Parathyroid adenoma (tissue), 2 donors: ENCODE results near the gene LONP1.

Experiments
- H2AFZ ChIP-seq: fragments of 300-600 bp; sonication (generic); one replicate; pipeline ENCODE4 v1.7.0; 2017; ENCODE audit warnings: antibody characterized with exemption, mild to moderate bottlenecking
- H3K27ac ChIP-seq: fragments of 300-600 bp; sonication (generic); one replicate; pipeline ENCODE4 v1.7.0; 2017
- H3K27me3 ChIP-seq: fragments of 300-600 bp; sonication (generic); one replicate; pipeline ENCODE4 v1.7.0; 2017; ENCODE audit warnings: low read length; ENCODE audit not compliant: control insufficient read depth, insufficient read depth
- H3K36me3 ChIP-seq: fragments of 300-600 bp; sonication (generic); one replicate; pipeline ENCODE4 v1.7.0; 2017; ENCODE audit warnings: low read length; ENCODE audit not compliant: control insufficient read depth, insufficient read depth
- H3K4me1 ChIP-seq: fragments of 300-600 bp; sonication (generic); one replicate; pipeline ENCODE4 v1.7.0; 2017; ENCODE audit warnings: control low read depth
- H3K4me2 ChIP-seq: fragments of 300-600 bp; sonication (generic); one replicate; pipeline ENCODE4 v1.7.0; 2017; ENCODE audit warnings: low read length
- H3K4me3 ChIP-seq: fragments of 300-600 bp; sonication (generic); one replicate; pipeline ENCODE4 v1.7.0; 2017; ENCODE audit warnings: low read depth, low read length
- H3K79me2 ChIP-seq: fragments of 300-600 bp; sonication (generic); one replicate; pipeline ENCODE4 v1.7.0; 2017; ENCODE audit warnings: control low read depth
- H3K9ac ChIP-seq: fragments of 300-600 bp; sonication (generic); one replicate; pipeline ENCODE4 v1.7.0; 2017; ENCODE audit warnings: mild to moderate bottlenecking
- H3K9me3 ChIP-seq: fragments of 300-600 bp; sonication (generic); one replicate; pipeline ENCODE4 v1.7.0; 2017; ENCODE audit warnings: low read length; ENCODE audit not compliant: control insufficient read depth
- CTCF ChIP-seq: fragments of 300-600 bp; sonication (generic); IDR thresholded peaks from one replicate; pipeline ENCODE4 v1.7.0; 2017; ENCODE audit warnings: antibody characterized with exemption, mild to moderate bottlenecking
- donor health status: primary hyperparathyroidism.

LONP1 gene

DNA sequence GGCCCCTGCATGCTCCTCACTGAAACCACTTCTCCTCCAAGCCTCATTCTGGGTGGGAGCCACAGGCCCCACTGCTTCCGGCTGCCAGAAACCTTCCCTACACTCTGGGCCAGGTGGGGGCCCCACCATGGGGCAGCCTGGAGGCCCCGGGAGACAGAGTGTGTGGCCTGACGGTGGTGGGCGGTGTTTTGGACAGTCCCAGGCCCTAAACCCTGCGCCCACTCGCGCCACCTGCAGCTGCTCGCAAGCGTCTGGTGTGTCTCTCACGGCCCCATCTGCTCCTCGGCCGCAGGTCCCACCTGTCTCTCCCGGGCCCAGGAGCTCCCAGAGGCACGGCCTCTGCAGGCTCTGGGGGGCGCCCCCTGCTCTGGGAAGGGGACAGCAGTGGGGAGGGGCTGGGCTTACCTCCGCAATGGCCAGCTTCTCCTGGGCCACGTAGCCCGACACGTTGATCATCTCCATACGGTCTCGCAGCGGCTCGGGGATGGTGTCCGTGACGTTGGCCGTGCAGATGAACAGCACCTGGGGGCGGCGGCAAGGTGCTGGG, 24.2 kb downstream of the LONP1 start:
- no peak overlapping the region for H3K4me3 ChIP-seq
- H3K27me3 ChIP-seq, result no peaks in the 10 kb centered on the region
- peaks cover 27% of the 10 kb centered on the region for H3K79me2 ChIP-seq
- no peak overlapping the region for H3K9ac ChIP-seq
- H3K9me3 ChIP-seq, result no peaks in the 10 kb centered on the region
- no peaks in the 10 kb centered on the region for H3K4me1 ChIP-seq
- no peak for TF ChIP-seq CTCF
- H3K4me2 ChIP-seq, result no peak overlapping the region
- no peak overlapping the region for H3K27ac ChIP-seq
- H2AFZ ChIP-seq, result no peak overlapping the region
- H3K36me3 ChIP-seq, result no peaks in the 10 kb centered on the region

GRCh38 chr19:5694956-5695648, 24.8 kb downstream of the LONP1 start:
- Histone ChIP-seq H3K4me1 (no peaks in the 10 kb centered on the region), H3K9ac (no peak overlapping the region), H3K27me3 (no peaks in the 10 kb centered on the region), H3K4me3 (no peak overlapping the region), H2AFZ (no peak overlapping the region), H3K9me3 (no peaks in the 10 kb centered on the region), H3K79me2 (peaks cover 27% of the 10 kb centered on the region), H3K4me2 (no peak overlapping the region), H3K27ac (no peak overlapping the region), H3K36me3 (no peaks in the 10 kb centered on the region)
- TF ChIP-seq CTCF, result no peak

- no peak overlapping the region for H3K4me3 ChIP-seq
- no peaks in the 10 kb centered on the region for H3K36me3 ChIP-seq
- no peaks in the 10 kb centered on the region for H3K27me3 ChIP-seq
- H3K79me2 ChIP-seq, result peaks cover 27% of the 10 kb centered on the region
- no peaks in the 10 kb centered on the region for H3K9me3 ChIP-seq
- no peak for TF ChIP-seq CTCF
- H3K4me2 ChIP-seq, result no peak overlapping the region
- H2AFZ ChIP-seq, result no peak overlapping the region
- H3K9ac ChIP-seq, result no peak overlapping the region
- H3K27ac ChIP-seq, result no peak overlapping the region
- no peaks in the 10 kb centered on the region for H3K4me1 ChIP-seq
Observed at GRCh38 chr19:5694167-5694955, 25.6 kb downstream of the LONP1 start.

DNA sequence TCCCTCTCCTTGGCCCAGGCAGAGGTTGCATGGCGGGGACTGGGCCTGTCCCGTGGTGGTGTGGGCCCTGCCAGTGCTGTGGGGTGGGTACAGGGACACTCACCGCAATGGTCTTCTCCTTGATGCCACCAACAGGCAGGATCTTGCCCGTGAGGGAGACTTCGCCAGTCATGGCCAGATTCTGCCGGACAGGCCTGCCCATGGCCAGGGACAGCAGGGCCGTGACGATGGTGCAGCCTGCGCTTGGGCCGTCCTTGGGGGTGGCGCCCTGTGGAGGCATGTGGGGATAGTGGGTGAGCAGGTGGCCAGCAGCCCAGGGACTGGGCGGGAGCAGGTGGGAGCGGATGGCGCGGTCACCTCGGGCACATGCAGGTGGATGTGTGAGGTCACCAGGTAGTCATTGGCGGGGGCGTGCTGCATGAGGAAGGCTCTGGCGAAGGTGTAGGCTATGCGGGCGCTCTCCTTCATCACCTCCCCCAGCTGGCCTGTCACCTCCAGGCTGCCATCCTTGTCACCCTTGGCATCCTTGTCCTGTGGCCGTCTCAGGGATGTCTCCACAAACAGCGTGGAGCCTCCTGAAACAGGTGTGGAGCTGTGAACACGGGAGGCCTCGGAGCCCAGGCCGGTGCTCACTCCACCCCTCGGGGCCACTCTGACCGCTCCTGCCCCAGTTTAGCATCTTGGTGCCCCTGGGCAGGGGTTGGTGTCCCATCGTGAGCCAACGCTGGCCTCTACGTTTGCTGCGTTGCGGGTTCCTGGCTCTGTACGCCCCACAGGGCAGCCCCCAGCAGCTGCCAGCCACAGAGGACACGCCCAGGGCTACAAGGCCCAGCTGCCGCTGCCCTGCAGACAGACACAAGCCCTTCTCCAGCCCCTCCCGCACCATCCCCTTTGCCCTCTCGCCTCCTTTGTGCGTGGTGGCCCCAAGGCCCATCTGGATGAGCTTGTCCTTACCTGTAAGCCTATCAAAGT, 26.5 kb downstream of the LONP1 start:
- H3K36me3 ChIP-seq, result no peaks in the 10 kb centered on the region
- no peak overlapping the region for H3K4me2 ChIP-seq
- H2AFZ ChIP-seq, result no peak overlapping the region
- H3K4me1 ChIP-seq, result no peaks in the 10 kb centered on the region
- H3K4me3 ChIP-seq, result no peak overlapping the region
- TF ChIP-seq CTCF, result no peak
- H3K9ac ChIP-seq, result no peak overlapping the region
- H3K79me2 ChIP-seq, result peaks cover 27% of the 10 kb centered on the region
- H3K9me3 ChIP-seq, result no peaks in the 10 kb centered on the region
- H3K27ac ChIP-seq, result no peak overlapping the region
- H3K27me3 ChIP-seq, result no peaks in the 10 kb centered on the region
